Stimulated activated CD4-positive, alpha-beta T cell treated with anti-CD3 and anti-CD28 coated beads, Interleukin-12 subunit alpha, Interleukin-12 subunit beta, amount 100 ng/mL, for 4 hours (primary cell): ENCODE measurements around the gene COL2A1.
A peak's percentile ranks its signal among the peaks of the same experiment; 100 is the strongest.

ENCODE experiments used
- DNase-seq: peaks from one replicate; pipeline ENCODE4 v3.0.0-alpha.2; 2020

Gene COL2A1

DNA sequence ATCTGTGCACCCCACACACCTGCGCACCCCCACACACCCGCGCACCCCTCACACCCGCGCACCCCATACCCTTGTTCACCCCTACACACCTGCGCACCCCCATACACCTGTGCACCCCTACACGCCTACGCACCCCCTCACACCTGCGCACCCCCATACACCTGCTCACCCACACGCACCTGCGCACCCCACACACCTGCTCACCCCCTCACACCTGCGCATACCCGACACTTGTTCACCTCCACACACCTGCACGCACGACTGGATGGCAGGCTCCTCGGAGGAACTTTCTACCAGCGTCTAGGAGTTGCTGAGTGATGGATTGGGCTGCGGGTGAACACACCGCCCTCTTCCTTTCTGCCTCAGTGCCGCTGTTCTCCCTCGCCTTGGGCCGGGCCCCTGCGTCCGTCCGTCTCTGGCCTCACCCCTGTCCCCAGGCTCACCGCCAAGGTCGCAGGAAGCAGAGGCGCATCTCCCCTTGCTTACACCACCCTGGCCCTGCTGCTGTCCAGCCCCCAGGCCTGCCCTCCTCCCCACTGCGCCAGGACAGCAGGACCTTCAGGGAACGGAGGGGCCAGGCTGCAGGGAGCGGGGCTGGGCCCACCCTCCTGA, 61.6 kb downstream of the COL2A1 start:
- DNase-seq = no peak

DNA sequence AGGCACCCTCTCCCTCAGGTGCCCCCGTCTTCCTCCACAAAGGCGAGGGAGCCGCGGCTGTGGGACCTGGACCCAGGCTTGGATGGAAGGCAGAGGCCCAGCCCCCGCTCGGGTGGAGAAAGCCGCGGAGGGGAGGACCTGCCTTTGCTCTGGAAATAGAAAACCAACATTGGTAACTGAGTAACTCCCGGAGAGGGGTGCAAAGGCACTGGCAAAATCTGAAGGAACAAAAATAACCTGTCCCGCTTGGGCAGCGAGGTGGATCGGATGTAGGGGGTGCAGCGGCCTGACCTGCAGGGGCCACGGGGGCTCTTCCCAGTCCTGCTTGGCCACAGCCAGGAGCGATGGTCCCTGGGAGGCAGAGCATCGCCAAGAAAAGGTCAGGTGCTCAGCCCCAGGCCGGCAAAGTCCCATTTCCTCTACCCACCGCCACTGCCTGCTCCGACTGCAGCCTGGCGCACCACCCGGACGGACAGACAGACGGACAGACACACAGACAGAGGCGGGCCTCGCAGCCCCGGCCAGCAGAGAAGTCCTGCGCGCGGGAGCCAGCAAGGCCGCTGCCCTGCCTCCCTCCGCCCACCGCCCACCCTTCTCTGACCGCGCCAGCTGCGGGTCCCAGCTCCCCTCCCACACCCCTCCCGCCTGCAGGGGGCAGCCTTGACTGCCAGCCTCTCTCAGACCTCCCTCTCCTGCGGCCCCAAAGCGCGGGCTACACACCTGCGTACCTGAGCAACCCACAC, 62.2 kb downstream of the COL2A1 start:
- DNase-seq = peak; percentile 32

DNA sequence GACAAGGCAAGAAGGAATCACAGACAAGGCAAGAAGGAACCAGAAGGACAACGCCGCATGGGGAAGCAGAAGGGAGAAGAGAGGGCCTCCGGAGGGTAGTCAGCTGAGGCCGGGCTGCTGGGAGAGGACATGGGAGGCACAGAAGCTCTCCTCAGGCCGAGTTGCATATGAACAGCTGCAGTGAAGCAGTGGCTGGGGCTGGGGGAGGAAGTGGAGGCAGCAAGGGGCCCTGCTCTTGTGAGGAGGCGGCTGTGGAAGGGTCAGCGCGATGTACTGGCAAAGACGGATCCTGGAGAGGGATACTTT, 62.8 kb downstream of the COL2A1 start:
- DNase-seq = no peak

DNA sequence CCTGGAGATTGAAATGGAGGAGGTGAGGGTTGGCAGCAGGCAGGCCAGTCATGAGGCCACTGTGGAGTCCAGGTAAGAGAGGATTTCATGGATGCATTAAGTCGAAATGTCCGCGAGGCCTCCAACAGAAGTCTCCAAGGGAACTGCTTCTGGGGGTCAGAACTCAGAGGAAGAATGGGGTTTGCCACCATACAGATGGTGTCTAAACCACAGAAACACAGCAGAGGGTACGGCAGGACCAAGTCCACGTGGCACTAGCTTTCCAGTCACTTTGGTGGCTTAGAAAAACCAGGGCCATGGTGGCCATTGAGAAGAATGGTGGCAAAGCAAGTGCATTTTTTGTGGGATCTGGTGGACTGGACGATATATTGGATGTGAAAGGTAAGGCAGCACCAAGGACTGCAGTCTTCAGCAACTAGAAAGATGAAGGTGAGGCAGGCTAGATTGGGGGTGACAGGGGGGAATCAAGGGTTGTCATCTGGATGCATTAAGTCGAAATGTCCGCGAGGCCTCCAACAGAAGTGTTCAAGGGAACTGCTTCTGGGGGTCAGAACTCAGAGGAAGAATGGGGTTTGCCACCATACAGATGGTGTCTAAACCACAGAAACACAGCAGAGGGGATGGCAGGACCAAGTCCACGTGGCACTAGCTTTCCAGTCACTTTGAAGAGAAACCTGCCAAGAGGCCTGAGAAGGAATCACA, 63.4 kb downstream of the COL2A1 start:
- DNase-seq = no peak

DNA sequence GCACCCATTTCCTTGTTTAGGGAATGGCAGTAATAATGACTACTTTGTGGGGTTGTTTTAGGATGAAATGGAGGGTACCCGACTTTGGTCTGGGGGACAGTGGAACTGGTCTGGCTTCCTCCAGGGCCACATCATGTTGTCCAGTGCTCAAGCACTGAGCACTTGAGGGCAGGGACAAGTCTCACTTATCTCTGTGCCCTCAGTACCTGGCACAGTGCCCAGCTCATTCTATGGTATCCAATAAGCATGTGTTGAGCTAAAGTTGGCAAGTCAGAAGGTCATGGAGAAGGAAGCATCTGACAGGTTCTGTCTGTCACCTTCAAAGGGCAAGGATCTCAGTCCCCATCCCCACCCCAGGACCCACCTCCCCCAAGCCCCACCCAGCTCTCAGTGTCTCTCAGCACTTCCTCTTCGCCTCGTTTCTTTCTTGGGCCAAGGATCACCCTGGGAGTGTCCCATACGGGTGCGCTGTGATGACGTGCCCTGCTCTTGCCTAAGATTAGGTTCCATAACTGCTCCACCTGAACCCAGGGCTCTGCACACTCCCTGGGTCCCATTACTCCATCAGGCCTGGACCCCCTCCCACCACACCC, 65.2 kb downstream of the COL2A1 start:
- no peak for DNase-seq

DNA sequence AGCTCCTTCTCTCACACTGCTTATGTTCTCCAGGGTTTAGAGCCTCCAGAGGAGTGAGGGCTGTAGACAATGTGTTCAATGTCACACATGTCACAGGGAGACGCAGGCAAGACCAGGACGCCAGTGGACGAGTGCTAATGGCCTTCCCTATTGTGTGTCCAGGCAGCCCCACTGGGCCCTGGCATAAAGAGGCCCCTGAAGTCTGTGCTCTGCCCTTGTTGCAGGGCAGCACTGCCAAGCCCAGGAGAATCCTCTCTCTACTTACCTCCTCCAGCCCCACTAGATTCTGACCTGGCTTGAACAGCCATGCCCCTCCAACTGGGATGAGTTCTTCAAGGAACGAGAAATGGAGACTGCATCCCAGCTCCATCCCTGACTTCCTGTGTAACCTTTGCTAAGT, 65.7 kb downstream of the COL2A1 start:
- DNase-seq = no peak

DNA sequence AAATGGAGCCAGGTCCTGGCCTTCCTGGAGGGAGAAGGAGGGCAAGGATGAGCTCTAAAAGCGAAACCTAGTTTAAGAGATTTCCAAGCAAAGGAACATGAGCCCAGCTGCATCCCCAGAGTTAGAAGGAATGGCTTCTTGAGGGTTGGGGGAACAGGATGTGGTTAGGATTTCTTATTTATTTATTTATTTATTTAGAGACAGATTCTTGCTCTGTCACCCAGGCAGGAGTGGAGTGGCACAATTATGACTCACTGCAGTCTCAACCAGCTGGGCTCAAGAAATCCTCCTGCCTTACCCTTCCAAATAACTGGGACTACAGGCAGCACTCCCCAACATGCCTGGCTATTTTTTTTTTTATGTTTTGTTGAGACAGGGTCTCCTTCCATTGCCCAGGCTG, 66.2 kb downstream of the COL2A1 start:
- DNase-seq = no peak

DNA sequence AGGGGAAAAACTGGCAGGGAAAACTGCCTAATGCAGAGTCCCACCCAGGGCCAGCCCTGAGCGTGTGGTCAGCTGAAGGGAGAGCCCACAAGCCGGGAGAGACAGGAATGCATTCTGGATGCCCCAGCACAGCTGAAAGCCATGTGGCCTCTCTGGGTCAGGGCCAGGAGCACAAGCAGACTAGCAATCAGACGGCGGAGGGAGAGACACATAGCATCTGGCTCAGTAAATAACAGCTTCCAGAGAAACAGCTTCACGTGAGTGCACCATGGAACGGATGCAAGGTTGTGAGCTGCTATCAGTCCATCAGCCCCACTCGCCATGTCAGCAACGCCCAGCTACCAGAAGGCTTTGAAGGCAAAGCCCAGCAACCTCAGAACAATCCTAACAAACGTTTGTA, 69.1 kb downstream of the COL2A1 start:
- no peak for DNase-seq

DNA sequence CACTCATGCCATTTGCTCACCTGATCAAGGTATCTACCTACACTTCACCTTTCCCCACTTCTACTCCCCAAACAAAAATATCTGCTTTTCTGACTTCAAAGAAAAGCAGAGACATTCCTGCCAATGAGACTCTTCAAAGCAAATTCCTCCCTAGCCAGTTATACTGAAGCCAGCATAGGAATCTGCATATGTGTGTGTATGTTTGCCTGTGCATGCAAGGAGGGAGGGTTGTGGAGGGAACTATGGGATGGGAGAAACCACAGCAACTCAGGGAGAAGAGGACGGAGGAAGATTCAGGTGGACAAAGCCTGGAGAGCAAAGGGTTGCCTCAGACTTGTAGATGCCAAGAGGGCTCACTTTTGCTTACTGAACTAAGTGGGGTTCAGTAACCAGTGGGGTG, 73.1 kb downstream of the COL2A1 start:
- DNase-seq = no peak

DNA sequence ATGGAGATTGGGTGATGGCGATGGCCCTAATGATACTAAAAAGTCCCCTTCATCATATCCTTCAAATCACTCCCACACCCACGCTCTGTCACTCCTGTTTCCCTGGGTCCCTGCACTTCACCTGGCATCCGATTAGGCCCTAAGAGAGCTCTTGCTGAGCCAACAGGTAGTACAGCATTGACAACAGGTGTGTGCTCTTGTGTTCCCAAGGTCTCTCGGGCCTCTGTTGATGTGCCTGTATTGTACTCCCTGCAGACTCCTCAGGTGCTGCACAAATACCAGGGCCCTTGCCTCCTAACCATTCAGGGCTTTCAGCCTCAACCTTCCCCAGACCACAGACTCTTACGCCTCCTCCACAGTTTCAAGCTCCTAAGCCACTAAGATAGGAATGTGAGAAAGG, 73.6 kb downstream of the COL2A1 start:
- DNase-seq = no peak

DNA sequence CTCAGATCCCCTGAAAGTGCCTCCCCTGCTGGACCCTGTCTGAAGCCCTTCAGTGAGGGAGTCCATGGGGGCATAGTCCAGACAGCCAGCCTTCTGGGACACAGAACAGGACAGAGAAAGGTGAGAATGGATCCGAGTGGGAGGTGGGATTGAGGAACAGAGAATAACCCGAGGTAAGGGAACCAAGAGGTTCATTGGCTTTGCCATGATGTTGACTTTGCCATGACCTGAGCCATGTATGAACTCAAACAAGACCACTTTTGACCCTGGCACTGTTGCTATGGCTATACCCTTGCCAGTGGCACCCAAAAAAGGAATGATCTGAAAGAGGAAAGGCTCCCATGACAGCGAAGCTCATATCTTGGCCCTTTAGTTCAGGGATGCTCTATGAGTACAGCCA, 76.9 kb downstream of the COL2A1 start:
- no peak for DNase-seq
